Body of pancreas (tissue), 4 donors: ENCODE data around the gene SKIC8. TPM values are rescaled to one million over a fixed set of nuclear protein-coding genes. Genes with fewer than 3 reads are reported as not detected.

ENCODE experiments used
- ATAC-seq: fragments of 150-250 bp; one replicate; pipeline ENCODE4 v1.9.1; 2016
- DNase-seq, 4 donors: peaks; one replicate each; pipeline ENCODE4 v3.0.0-alpha.2; 2019
- H3K27ac ChIP-seq, 4 donors: fragments of 200-600 bp; sonication (generic); 1 replicate in 3 of 4; 2 replicates in 1 of 4; pipeline versions ENCODE4 v1.5.1 to v1.6.1; 2016 to 2019; ENCODE audit warnings: mild to moderate bottlenecking in 1 of 4, mixed read lengths in 1 of 4, moderate library complexity in 1 of 4
- H3K27me3 ChIP-seq, 2 donors: fragments of 200-600 bp; sonication (generic); one replicate each; pipeline ENCODE4 v1.6.0; 2016; ENCODE audit warnings: mild to moderate bottlenecking in 1 of 2
- H3K36me3 ChIP-seq, 2 donors: fragments of 200-600 bp; sonication (generic); replicated peaks in 1 of 2; 2 replicates each; pipeline ENCODE4 v1.5.1; 2016; ENCODE audit warnings: low read depth in 2 of 2; ENCODE audit not compliant: insufficient read depth in 1 of 2
- H3K4me1 ChIP-seq: fragments of 200-600 bp; sonication (generic); one replicate; pipeline ENCODE4 v1.6.0; 2016
- H3K4me3 ChIP-seq, 2 donors: fragments of 200-600 bp; sonication (generic); 1 replicate in 1 of 2; 2 replicates in 1 of 2; pipeline ENCODE4 v1.5.1; 2016 to 2019
- H3K9me3 ChIP-seq, 3 donors: fragments of 200-600 bp; sonication (generic); 1 replicate in 2 of 3; 2 replicates in 1 of 3; pipeline ENCODE4 v1.5.1; 2016
- CTCF ChIP-seq, 7 experiments: fragments of 450-650 bp in 4 of 7; fragments of 200-600 bp in 3 of 7; sonication (generic) in 3 of 7; IDR thresholded peaks; one replicate each; pipeline ENCODE4 v1.5.1; 2016 to 2019; ENCODE audit warnings: antibody characterized with exemption in 7 of 7
- POLR2A ChIP-seq, 3 donors: fragments of 450-650 bp; IDR thresholded peaks; one replicate each; pipeline ENCODE4 v1.6.1; 2016; ENCODE audit warnings: antibody characterized with exemption in 3 of 3, mild to moderate bottlenecking in 2 of 3
- WGBS, 2 donors: methylation state at CpG; one replicate each; pipeline ENCODE4 v1.1.5; 2017; 5-methylcytosine and 5-hydroxymethylcytosine counted together
- intact Hi-C: fragments of 100-400 bp; cut with DNase I; formaldehyde crosslinking; loops from one replicate; pipeline ENCODE4 v1.15.1; 2023
- total RNA-seq, 2 donors: library from RNA; depleted of rRNA; stranded (reverse); fragments of >200 nt; gene quantifications; one replicate each; pipeline ENCODE4 v1.1.0, GENCODE V29; 2016

SKIC8 gene
- total RNA-seq, 2 donors from 2014 or later, result 30.3 to 31.4 TPM

GRCh38 chr15:78263351-78263781 is 36.0 kb downstream of the SKIC8 start:
- Histone ChIP-seq H3K9me3 (no peaks in the 10 kb centered on the region), H3K27ac (no peak overlapping the region), H3K36me3 (no peaks in the 10 kb centered on the region), H3K27me3 (no peaks in the 10 kb centered on the region), H3K4me3 (no peak overlapping the region), H3K4me1 (peaks cover 25% of the 10 kb centered on the region)
- ATAC-seq, result no peak
- DNase-seq, result no peak
- WGBS, 2 donors, result 93 to 100% methylated on average over 1 to 6 of the region's 7 CpGs
- TF ChIP-seq POLR2A (IDR thresholded peaks at IDR 0.05) (no peak), CTCF (IDR thresholded peaks at IDR 0.05) (no peak)
- intact Hi-C loops, result no loop called here

- Histone ChIP-seq H3K4me1 (peaks cover 18% of the 10 kb centered on the region), H3K27me3 (no peaks in the 10 kb centered on the region), H3K4me3 (no peak overlapping the region), H3K9me3 (no peaks in the 10 kb centered on the region), H3K36me3 (no peaks in the 10 kb centered on the region), H3K27ac (no peak overlapping the region)
- TF ChIP-seq CTCF (IDR thresholded peaks at IDR 0.05) (no peak), POLR2A (IDR thresholded peaks at IDR 0.05) (no peak)
- DNase-seq (no peak), ATAC-seq (no peak)
- WGBS, 2 donors, result 28 to 42% methylated on average over 3 of the region's 3 CpGs
- intact Hi-C loops, result no loop called here
Observed at GRCh38 chr15:78261062-78261461, 38.3 kb downstream of the SKIC8 start.

GRCh38 chr15:78260489-78260888 is 38.9 kb downstream of the SKIC8 start:
- ATAC-seq (no peak), DNase-seq (no peak)
- WGBS, 2 donors, result 78 to 79% methylated on average over 2 of the region's 2 CpGs
- no peak for TF ChIP-seq POLR2A (IDR thresholded peaks at IDR 0.05)
- Histone ChIP-seq H3K9me3 (no peaks in the 10 kb centered on the region), H3K36me3 (no peaks in the 10 kb centered on the region), H3K4me3 (no peak overlapping the region), H3K4me1 (peaks cover 13% of the 10 kb centered on the region), H3K27me3 (no peaks in the 10 kb centered on the region), H3K27ac (no peak overlapping the region)
- intact Hi-C loops, result no loop called here

GRCh38 chr15:78259232-78259631 is 40.2 kb downstream of the SKIC8 start:
- Histone ChIP-seq H3K27me3 (no peaks in the 10 kb centered on the region), H3K27ac (no peak overlapping the region), H3K36me3 (no peaks in the 10 kb centered on the region), H3K9me3 (no peaks in the 10 kb centered on the region), H3K4me3 (no peak overlapping the region), H3K4me1 (peaks cover 4% of the 10 kb centered on the region)
- TF ChIP-seq POLR2A (IDR thresholded peaks at IDR 0.05), result no peak
- no peak for TF ChIP-seq CTCF (IDR thresholded peaks at IDR 0.05)
- 79 to 84% methylated on average over 3 of the region's 3 CpGs for WGBS, 2 donors
- intact Hi-C loops, result no loop called here
- DNase-seq (no peak), ATAC-seq (no peak)

- Histone ChIP-seq H3K4me1 (no peaks in the 10 kb centered on the region), H3K4me3 (no peak overlapping the region), H3K27me3 (no peaks in the 10 kb centered on the region), H3K9me3 (no peaks in the 10 kb centered on the region), H3K36me3 (no peaks in the 10 kb centered on the region), H3K27ac (no peak overlapping the region)
- ATAC-seq, result no peak
- TF ChIP-seq POLR2A (IDR thresholded peaks at IDR 0.05) (no peak), CTCF (IDR thresholded peaks at IDR 0.05) (no peak)
- DNase-seq, result no peak
- WGBS, 2 donors, result 74 to 77% methylated on average over 3 of the region's 3 CpGs
- intact Hi-C loops, result no loop called here
Observed at GRCh38 chr15:78257681-78258080, 41.7 kb downstream of the SKIC8 start.
